ENCODE measurements around the gene COPG2. TPM values are rescaled to one million over a fixed set of nuclear protein-coding genes. Genes with fewer than 3 reads are reported as not detected.

Gene COPG2
- total RNA-seq, 1 experiment from 2014 or later: 77.7 TPM

DNA sequence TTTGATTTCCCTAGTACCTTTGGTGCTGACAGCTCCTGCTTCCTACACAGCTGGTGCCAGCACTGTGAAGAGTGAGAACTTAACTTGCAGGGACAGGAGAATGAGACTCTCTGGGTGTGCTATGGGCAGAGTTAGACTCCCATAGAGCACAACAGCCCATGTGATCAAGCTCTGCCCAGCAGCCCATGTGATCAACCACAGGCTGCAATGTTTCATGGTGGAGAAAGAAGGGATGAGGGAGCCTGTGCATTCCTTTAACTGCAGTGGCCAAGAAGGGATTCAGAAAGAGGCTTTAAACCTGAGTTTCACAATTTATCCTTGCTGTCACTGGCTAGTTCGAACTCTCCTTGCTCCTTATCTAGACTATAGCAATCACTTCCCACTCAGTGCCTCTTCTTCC, 186.7 kb downstream of the COPG2 start:
- Histone ChIP-seq H3K4ac (ENCODE audit: low read depth, low read length) (no peak overlapping the region), H3K9ac (ENCODE audit: extremely low read depth, insufficient read length, low read length) (no peak overlapping the region), H3K27ac (ENCODE audit: insufficient read length, low read depth, low read length) (no peak overlapping the region), H3K23me2 (ENCODE audit: insufficient read length, low read depth, low read length, poor library complexity, severe bottlenecking) (peaks cover 7% of the 10 kb centered on the region), H2BK15ac (ENCODE audit: low read depth, low read length) (no peak overlapping the region), H3K56ac (ENCODE audit: insufficient read length, low read depth, low read length) (no peak overlapping the region), H4K5ac (ENCODE audit: insufficient read length, low read depth, low read length) (no peak overlapping the region), H2BK5ac (ENCODE audit: insufficient read length, low read length) (no peak overlapping the region), H3T11ph (ENCODE audit: low read length) (no peak overlapping the region), H4K20me1 (ENCODE audit: control insufficient read depth, insufficient read depth, insufficient read length) (no peaks in the 10 kb centered on the region), H3K14ac (ENCODE audit: insufficient read depth, low read length) (no peak overlapping the region), H3K4me1 (ENCODE audit: insufficient read depth, low read length) (no peaks in the 10 kb centered on the region), H3K79me1 (ENCODE audit: insufficient read depth, low read depth, low read length, poor library complexity, severe bottlenecking) (no peaks in the 10 kb centered on the region), H2AK5ac (ENCODE audit: insufficient read length, low read length) (no peak overlapping the region), H2BK20ac (ENCODE audit: low read depth, low read length, poor library complexity, severe bottlenecking) (no peak overlapping the region), H3K23ac (ENCODE audit: insufficient read length, low read depth, low read length) (no peak overlapping the region), H4K91ac (ENCODE audit: insufficient read length, low read depth, low read length) (no peak overlapping the region), H3K79me2 (ENCODE audit: insufficient read depth, low read length) (no peaks in the 10 kb centered on the region), H2BK12ac (ENCODE audit: insufficient read length, low read depth, low read length) (no peak overlapping the region), H3K27me3 (ENCODE audit: insufficient read depth, low read length) (no peaks in the 10 kb centered on the region), H2BK120ac (ENCODE audit: low read depth, low read length, poor library complexity, severe bottlenecking) (no peak overlapping the region), H2AFZ (ENCODE audit: low read length) (no peak overlapping the region), H4K8ac (replicated peaks; ENCODE audit: insufficient read length, low read depth, low read length) (no peak overlapping the region), H3K9me3 (ENCODE audit: control insufficient read depth, low read depth, low read length) (no peaks in the 10 kb centered on the region), H3K18ac (ENCODE audit: insufficient read length, low read depth, low read length) (no peak overlapping the region), H3K4me2 (ENCODE audit: insufficient read depth, insufficient read length, low read length) (no peak overlapping the region)
- no peak overlapping the region for H3K27ac Mint-ChIP-seq
- H3K4me3 Mint-ChIP-seq: no peak overlapping the region
- H3K36me3 Mint-ChIP-seq (ENCODE audit: insufficient read depth in 1 of 3, low read depth in 3 of 3): peaks cover 0 to 7% (median 2%) of the 10 kb centered on the region in 3 experiments; a peak in 3 of 7 replicates
- WGBS (ENCODE audit: extremely low coverage, insufficient read length, low lambda C conversion rate): no CpG with 5 or more reads among the region's 1 CpG
- TF ChIP-seq, protein P1, sequence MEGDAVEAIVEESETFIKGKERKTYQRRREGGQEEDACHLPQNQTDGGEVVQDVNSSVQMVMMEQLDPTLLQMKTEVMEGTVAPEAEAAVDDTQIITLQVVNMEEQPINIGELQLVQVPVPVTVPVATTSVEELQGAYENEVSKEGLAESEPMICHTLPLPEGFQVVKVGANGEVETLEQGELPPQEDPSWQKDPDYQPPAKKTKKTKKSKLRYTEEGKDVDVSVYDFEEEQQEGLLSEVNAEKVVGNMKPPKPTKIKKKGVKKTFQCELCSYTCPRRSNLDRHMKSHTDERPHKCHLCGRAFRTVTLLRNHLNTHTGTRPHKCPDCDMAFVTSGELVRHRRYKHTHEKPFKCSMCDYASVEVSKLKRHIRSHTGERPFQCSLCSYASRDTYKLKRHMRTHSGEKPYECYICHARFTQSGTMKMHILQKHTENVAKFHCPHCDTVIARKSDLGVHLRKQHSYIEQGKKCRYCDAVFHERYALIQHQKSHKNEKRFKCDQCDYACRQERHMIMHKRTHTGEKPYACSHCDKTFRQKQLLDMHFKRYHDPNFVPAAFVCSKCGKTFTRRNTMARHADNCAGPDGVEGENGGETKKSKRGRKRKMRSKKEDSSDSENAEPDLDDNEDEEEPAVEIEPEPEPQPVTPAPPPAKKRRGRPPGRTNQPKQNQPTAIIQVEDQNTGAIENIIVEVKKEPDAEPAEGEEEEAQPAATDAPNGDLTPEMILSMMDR (conservative IDR thresholded peaks at IDR 0.05): no peak
- no peak for DNase-seq
- peaks cover 2 to 5% of the 10 kb centered on the region in 2 experiments; a peak in 3 of 5 replicates for H3K9me3 Mint-ChIP-seq
- peaks cover 4 to 10% of the 10 kb centered on the region in 2 experiments for H3K4me1 Mint-ChIP-seq
- H3K27me3 Mint-ChIP-seq (ENCODE audit: low read depth): peaks cover 28% of the 10 kb centered on the region
